Measurements from ENCODE around the gene CFAP77. TPM values are rescaled to one million over a fixed set of nuclear protein-coding genes. Genes with fewer than 3 reads are reported as not detected.

CFAP77 gene
- total RNA-seq, 4 donors from 2014 or later = not detected

- H3K4me3 ChIP-seq (ENCODE audit: low read depth, poor library complexity, severe bottlenecking) = no peak overlapping the region
- TF ChIP-seq CTCF (IDR thresholded peaks at IDR 0.05) (no peak), POLR2A (IDR thresholded peaks at IDR 0.05) (no peak)
- intact Hi-C loops (cut with DNase I; ENCODE audit: low total_unique reads) = no loop called here
- DNase-seq (ENCODE audit: low spot score in 2 of 2) = no peak
- 94 to 95% methylated on average over 13 of the region's 13 CpGs for WGBS, 2 donors
These were observed 184.4 kb downstream of the CFAP77 start for GRCh38 chr9:132594412-132594811.

- no peak overlapping the region for H3K4me3 ChIP-seq (ENCODE audit: low read depth, poor library complexity, severe bottlenecking)
- DNase-seq (ENCODE audit: low spot score in 2 of 2) = no peak
- 89% methylated on average over 6 of the region's 6 CpGs for WGBS, 2 donors
- TF ChIP-seq POLR2A (IDR thresholded peaks at IDR 0.05) = no peak
- no peak for TF ChIP-seq CTCF (IDR thresholded peaks at IDR 0.05)
- intact Hi-C loops (cut with DNase I; ENCODE audit: low total_unique reads) = no loop called here
These were observed 185.3 kb downstream of the CFAP77 start for GRCh38 chr9:132595319-132595718.

- intact Hi-C loops (cut with DNase I; ENCODE audit: low total_unique reads) = no loop called here
- TF ChIP-seq POLR2A (IDR thresholded peaks at IDR 0.05) = no peak
- no peak for TF ChIP-seq CTCF (IDR thresholded peaks at IDR 0.05)
- H3K4me3 ChIP-seq (ENCODE audit: low read depth, poor library complexity, severe bottlenecking) = no peak overlapping the region
- DNase-seq (ENCODE audit: low spot score in 2 of 2) = no peak
- whole genome bisulfite sequencing, 2 donors = 63 to 73% methylated on average over 3 of the region's 3 CpGs
These were observed 186.2 kb downstream of the CFAP77 start for GRCh38 chr9:132596200-132596599.

- intact Hi-C loops (cut with DNase I; ENCODE audit: low total_unique reads) = no loop called here
- no peak overlapping the region for H3K4me3 ChIP-seq (ENCODE audit: low read depth, poor library complexity, severe bottlenecking)
- no peak for DNase-seq (ENCODE audit: low spot score in 2 of 2)
- TF ChIP-seq CTCF (IDR thresholded peaks at IDR 0.05) (no peak), POLR2A (IDR thresholded peaks at IDR 0.05) (no peak)
- 87 to 94% methylated on average over 16 of the region's 16 CpGs for WGBS, 2 donors
These were observed 187.2 kb downstream of the CFAP77 start for GRCh38 chr9:132597073-132597775.

GRCh38 chr9:132600326-132600984 is 190.4 kb downstream of the CFAP77 start:
- WGBS, 2 donors = 85 to 96% methylated on average over 12 of the region's 12 CpGs
- TF ChIP-seq POLR2A (IDR thresholded peaks at IDR 0.05) = no peak
- TF ChIP-seq CTCF (IDR thresholded peaks at IDR 0.05) = no peak
- no peak for DNase-seq (ENCODE audit: low spot score in 2 of 2)
- no peak overlapping the region for H3K4me3 ChIP-seq (ENCODE audit: low read depth, poor library complexity, severe bottlenecking)
- intact Hi-C loops (cut with DNase I; ENCODE audit: low total_unique reads) = no loop called here
